ENCODE data around the gene SWAP70. TPM values are rescaled to one million over a fixed set of nuclear protein-coding genes. Genes with fewer than 3 reads are reported as not detected.

SWAP70 gene
- polyA plus RNA-seq, 3 donors: 10.9 to 26.4 (median 13.8) TPM

DNA sequence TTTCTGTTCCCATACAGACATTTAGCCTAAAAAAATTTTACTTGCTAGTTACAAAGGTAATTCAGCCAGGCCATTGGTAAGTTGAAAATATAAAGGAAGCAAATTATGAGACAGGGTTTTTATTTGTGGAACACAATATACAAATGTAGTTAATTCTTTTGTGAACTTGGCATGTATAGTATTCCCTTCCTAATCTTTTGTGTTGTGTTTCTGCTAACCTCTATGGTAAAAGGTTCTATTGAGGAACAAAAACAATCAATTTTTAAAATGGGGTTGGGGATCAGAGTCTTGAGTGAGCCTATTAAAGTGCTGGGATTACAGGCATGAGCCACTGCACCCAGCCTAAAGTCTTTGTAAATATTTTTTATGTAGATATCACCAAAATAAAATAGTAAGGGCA lies 14.1 kb downstream of the SWAP70 start:
- Histone ChIP-seq H3K36me3 (replicated peaks in 1 of 2; ENCODE audit: control insufficient read depth in 1 of 2, insufficient read depth in 2 of 2, low read length in 2 of 2) (no peaks in the 10 kb centered on the region), H3K79me2 (ENCODE audit: insufficient read depth, low read length) (peaks cover 66% of the 10 kb centered on the region), H3K27ac (ENCODE audit: low read depth in 1 of 2, low read length in 2 of 2) (no peak overlapping the region), H3K4me1 (ENCODE audit: control insufficient read depth in 1 of 2, insufficient read depth in 2 of 2, low read length in 2 of 2) (peaks cover 0 to 2% of the 10 kb centered on the region in 2 donors), H3K9me3 (replicated peaks in 1 of 2; ENCODE audit: control insufficient read depth in 1 of 2, insufficient read depth in 1 of 2, low read length in 2 of 2) (no peaks in the 10 kb centered on the region), H3K9ac (ENCODE audit: insufficient read depth, low read length, poor library complexity, severe bottlenecking) (no peak overlapping the region), H4K20me1 (ENCODE audit: insufficient read depth, low read length) (peaks cover 79% of the 10 kb centered on the region), H3K27me3 (ENCODE audit: control insufficient read depth in 2 of 2, insufficient read depth in 2 of 2, low read length in 2 of 2) (no peaks in the 10 kb centered on the region), H2AFZ (ENCODE audit: insufficient read depth, low read depth, low read length, poor library complexity, severe bottlenecking) (no peak overlapping the region), H3K4me2 (replicated peaks; ENCODE audit: extremely low read depth, low read length, poor library complexity, severe bottlenecking) (no peak overlapping the region), H3K4me3 (replicated peaks in 1 of 3; ENCODE audit: low read depth in 2 of 3, low read length in 3 of 3) (no peak overlapping the region)
- intact Hi-C loops (cut with micrococcal nuclease): no loop called here
- DNase-seq: no peak
- H3K27me3 Mint-ChIP-seq (ENCODE audit: low read depth in 3 of 3): peaks cover 0 to 2% (median 0%) of the 10 kb centered on the region in 3 donors
- TF ChIP-seq, protein P1, sequence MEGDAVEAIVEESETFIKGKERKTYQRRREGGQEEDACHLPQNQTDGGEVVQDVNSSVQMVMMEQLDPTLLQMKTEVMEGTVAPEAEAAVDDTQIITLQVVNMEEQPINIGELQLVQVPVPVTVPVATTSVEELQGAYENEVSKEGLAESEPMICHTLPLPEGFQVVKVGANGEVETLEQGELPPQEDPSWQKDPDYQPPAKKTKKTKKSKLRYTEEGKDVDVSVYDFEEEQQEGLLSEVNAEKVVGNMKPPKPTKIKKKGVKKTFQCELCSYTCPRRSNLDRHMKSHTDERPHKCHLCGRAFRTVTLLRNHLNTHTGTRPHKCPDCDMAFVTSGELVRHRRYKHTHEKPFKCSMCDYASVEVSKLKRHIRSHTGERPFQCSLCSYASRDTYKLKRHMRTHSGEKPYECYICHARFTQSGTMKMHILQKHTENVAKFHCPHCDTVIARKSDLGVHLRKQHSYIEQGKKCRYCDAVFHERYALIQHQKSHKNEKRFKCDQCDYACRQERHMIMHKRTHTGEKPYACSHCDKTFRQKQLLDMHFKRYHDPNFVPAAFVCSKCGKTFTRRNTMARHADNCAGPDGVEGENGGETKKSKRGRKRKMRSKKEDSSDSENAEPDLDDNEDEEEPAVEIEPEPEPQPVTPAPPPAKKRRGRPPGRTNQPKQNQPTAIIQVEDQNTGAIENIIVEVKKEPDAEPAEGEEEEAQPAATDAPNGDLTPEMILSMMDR (IDR thresholded peaks at IDR 0.05): no peak
- no peak overlapping the region for H3K4me3 Mint-ChIP-seq
- H3K9me3 Mint-ChIP-seq: no peaks in the 10 kb centered on the region
- H3K4me1 Mint-ChIP-seq: peaks cover 15% of the 10 kb centered on the region
- H3K27ac Mint-ChIP-seq: no peak overlapping the region
- H3K36me3 Mint-ChIP-seq: peaks cover 4 to 6% of the 10 kb centered on the region in 2 donors

DNA sequence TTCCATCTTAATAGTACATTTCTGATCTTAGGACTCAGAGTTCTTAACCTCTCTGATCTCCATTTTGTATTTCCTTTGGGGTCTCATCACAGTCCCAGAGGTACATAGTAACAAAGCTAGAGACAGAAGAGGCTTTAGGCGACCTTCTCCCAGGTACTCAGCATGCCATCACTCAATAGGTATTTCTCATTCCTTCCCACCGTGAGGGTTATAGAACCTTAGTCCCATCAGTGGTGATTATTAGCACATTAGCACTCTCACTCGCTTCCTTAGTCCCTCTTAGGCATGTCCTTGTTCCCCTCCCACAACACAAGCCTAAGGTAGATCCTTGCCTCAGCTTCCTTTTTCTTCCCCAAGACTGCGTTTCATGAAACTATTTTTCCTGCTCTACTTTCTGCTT lies 14.7 kb downstream of the SWAP70 start:
- no peak overlapping the region for H3K4me2 ChIP-seq (replicated peaks; ENCODE audit: extremely low read depth, low read length, poor library complexity, severe bottlenecking)

More for the DNA sequence above, 14.7 kb downstream of the SWAP70 start:
- Histone ChIP-seq H3K27ac (ENCODE audit: low read depth in 1 of 2, low read length in 2 of 2) (no peak overlapping the region), H3K4me3 (replicated peaks in 1 of 3; ENCODE audit: low read depth in 2 of 3, low read length in 3 of 3) (no peak overlapping the region), H3K4me1 (ENCODE audit: control insufficient read depth in 1 of 2, insufficient read depth in 2 of 2, low read length in 2 of 2) (peaks cover 0 to 2% of the 10 kb centered on the region in 2 donors), H2AFZ (ENCODE audit: insufficient read depth, low read depth, low read length, poor library complexity, severe bottlenecking) (no peak overlapping the region), H3K9me3 (replicated peaks in 1 of 2; ENCODE audit: control insufficient read depth in 1 of 2, insufficient read depth in 1 of 2, low read length in 2 of 2) (no peaks in the 10 kb centered on the region), H3K27me3 (ENCODE audit: control insufficient read depth in 2 of 2, insufficient read depth in 2 of 2, low read length in 2 of 2) (no peaks in the 10 kb centered on the region), H4K20me1 (ENCODE audit: insufficient read depth, low read length) (peaks cover 79% of the 10 kb centered on the region), H3K79me2 (ENCODE audit: insufficient read depth, low read length) (peaks cover 69% of the 10 kb centered on the region), H3K9ac (ENCODE audit: insufficient read depth, low read length, poor library complexity, severe bottlenecking) (no peak overlapping the region), H3K36me3 (replicated peaks in 1 of 2; ENCODE audit: control insufficient read depth in 1 of 2, insufficient read depth in 2 of 2, low read length in 2 of 2) (no peaks in the 10 kb centered on the region)
- peaks cover 0 to under 1% (median 0%) of the 10 kb centered on the region in 3 donors for H3K27me3 Mint-ChIP-seq (ENCODE audit: low read depth in 3 of 3)
- no peak for DNase-seq
- TF ChIP-seq, protein P1 (IDR thresholded peaks at IDR 0.05): no peak
- intact Hi-C loops (cut with micrococcal nuclease): no loop called here
- H3K4me3 Mint-ChIP-seq: no peak overlapping the region
- 70% methylated on average over 4 of the region's 4 CpGs for WGBS (ENCODE audit: insufficient coverage)
- H3K4me1 Mint-ChIP-seq: peaks cover 15% of the 10 kb centered on the region
- H3K36me3 Mint-ChIP-seq: peaks cover 5 to 9% of the 10 kb centered on the region in 2 donors
- no peaks in the 10 kb centered on the region for H3K9me3 Mint-ChIP-seq
- H3K27ac Mint-ChIP-seq: no peak overlapping the region

All from CD14-positive monocyte (primary cell).